Lower lobe of right lung (tissue), 2 donors: Measurements from ENCODE around the gene HOXD8. TPM values are rescaled to one million over a fixed set of nuclear protein-coding genes. Genes with fewer than 3 reads are reported as not detected.

Source experiments
- ATAC-seq, 2 donors: fragments of 200-7000 bp; cut with Tn5 transposase; one replicate each; pipeline ENCODE4 v1.9.1; 2020 to 2022; ENCODE audit warnings: mild to moderate bottlenecking in 2 of 2, moderate library complexity in 2 of 2
- DNase-seq: peaks from one replicate; pipeline ENCODE4 v3.0.0-alpha.2; 2020
- H3K27ac ChIP-seq: fragments of 200-600 bp; one replicate; pipeline ENCODE4 v1.8.0; 2022
- H3K27me3 ChIP-seq: fragments of 200-600 bp; one replicate; pipeline ENCODE4 v1.8.0; 2022; ENCODE audit warnings: low read depth
- H3K36me3 ChIP-seq: fragments of 200-600 bp; one replicate; pipeline ENCODE4 v1.8.0; 2022; ENCODE audit warnings: mild to moderate bottlenecking
- H3K4me1 ChIP-seq: fragments of 200-600 bp; one replicate; pipeline ENCODE4 v1.8.0; 2022
- H3K4me3 ChIP-seq: fragments of 200-600 bp; one replicate; pipeline ENCODE4 v1.8.0; 2022; ENCODE audit warnings: mild to moderate bottlenecking
- H3K9me3 ChIP-seq: fragments of 200-600 bp; one replicate; pipeline ENCODE4 v1.8.0; 2022
- CTCF ChIP-seq: fragments of 200-600 bp; IDR thresholded peaks from one replicate; pipeline ENCODE4 v1.8.0; 2022; ENCODE audit warnings: antibody characterized with exemption, mild to moderate bottlenecking
- intact Hi-C: fragments of 100-400 bp; cut with DNase I; formaldehyde crosslinking; loops from one replicate; pipeline ENCODE4 v1.11.0; 2022
- total RNA-seq: library from RNA; stranded (reverse); fragmentation: NEBNext Ultra II Directional; extraction: Animal tissue kit (Norgen Biotek cat#: 25700); gene quantifications from one replicate; pipeline ENCODE4 v1.2.1, GENCODE V29; 2021
- donor health status: DM: no; HTN: yes; CAD: no; lungs with severe emphysema.

HOXD8 gene
- total RNA-seq, 1 donor from 2014 or later, result 2.3 TPM

GRCh38 chr2:176105730-176106580 lies 23.6 kb upstream of the HOXD8 start:
- ATAC-seq (no peak), DNase-seq (no peak)
- Histone ChIP-seq H3K4me3 (no peak overlapping the region), H3K27me3 (peaks cover 98% of the 10 kb centered on the region), H3K4me1 (peaks cover 29% of the 10 kb centered on the region), H3K36me3 (no peaks in the 10 kb centered on the region), H3K9me3 (no peaks in the 10 kb centered on the region), H3K27ac (no peak overlapping the region)
- TF ChIP-seq CTCF, result no peak
- intact Hi-C loops, result no loop called here

DNA sequence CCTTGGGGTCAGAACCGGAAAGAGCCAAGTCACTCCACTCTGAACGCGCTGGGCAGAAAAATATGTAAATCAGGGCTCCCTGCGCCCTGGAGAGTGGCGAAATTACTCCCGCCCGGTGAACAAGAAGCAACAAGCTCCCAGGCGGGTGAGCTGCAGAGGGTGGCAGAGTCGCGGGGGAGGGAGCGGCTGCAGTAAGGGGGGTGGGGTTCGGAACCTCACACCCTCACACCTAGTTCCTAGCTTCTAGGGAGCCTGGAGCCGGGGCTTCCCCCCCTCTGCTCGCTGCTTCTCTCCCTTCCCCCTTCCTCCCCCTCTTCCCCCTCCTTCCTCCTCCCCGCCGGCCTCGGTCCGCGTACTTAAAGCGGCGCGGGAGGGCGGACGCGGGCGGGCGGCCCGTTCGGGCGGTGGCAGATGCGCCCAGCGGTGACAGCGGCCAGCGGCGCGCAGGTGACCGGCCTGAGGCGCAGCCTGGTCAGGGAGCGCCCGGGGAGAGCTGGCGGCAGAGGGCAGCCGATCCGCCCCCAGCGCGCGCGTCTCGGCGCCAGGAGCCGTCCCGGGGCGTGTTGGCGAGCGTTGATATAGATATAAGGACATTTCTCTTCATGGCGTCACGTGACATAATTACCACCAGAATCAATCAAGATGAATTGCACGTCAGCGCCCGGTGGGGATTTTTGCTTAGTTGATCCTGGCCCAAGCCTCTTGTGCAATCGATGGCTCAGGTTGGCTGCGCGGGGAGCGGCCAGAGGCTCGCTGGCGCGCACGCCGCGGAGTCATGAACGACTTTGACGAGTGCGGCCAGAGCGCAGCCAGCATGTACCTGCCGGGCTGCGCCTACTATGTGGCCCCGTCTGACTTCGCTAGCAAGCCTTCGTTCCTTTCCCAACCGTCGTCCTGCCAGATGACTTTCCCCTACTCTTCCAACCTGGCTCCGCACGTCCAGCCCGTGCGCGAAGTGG lies 22.6 kb upstream of the HOXD8 start, which contains the start of gene HOXD11:
Gene HOXD11 (plus strand): TSS at position 700 of the 959 bp plus-strand sequence. CDS start 76 bp downstream, at position 776.
- no peak for TF ChIP-seq CTCF
- ATAC-seq, result peak; percentile 25 to 56
- H3K4me3 ChIP-seq, result peak within 1 kb of the TSS; percentile 27
- H3K36me3 ChIP-seq, result no peaks in the 10 kb centered on the region
- H3K9me3 ChIP-seq, result no peaks in the 10 kb centered on the region
- peaks cover 29% of the 10 kb centered on the region for H3K4me1 ChIP-seq
- H3K27me3 ChIP-seq, result peaks cover 98% of the 10 kb centered on the region
- no peak for DNase-seq
- intact Hi-C loops, result no loop called here
- H3K27ac ChIP-seq, result no peak within 1 kb of the TSS

- intact Hi-C loops, result no loop called here
- ATAC-seq (no peak), DNase-seq (no peak)
- no peak overlapping the region for H3K4me3 ChIP-seq
- peaks cover 98% of the 10 kb centered on the region for H3K27me3 ChIP-seq
- no peaks in the 10 kb centered on the region for H3K9me3 ChIP-seq
- no peak overlapping the region for H3K27ac ChIP-seq
- no peak for TF ChIP-seq CTCF
- peaks cover 29% of the 10 kb centered on the region for H3K4me1 ChIP-seq
- no peaks in the 10 kb centered on the region for H3K36me3 ChIP-seq
Observed at GRCh38 chr2:176107731-176108181, 21.7 kb upstream of the HOXD8 start.

- no peak for DNase-seq
- intact Hi-C loops, result no loop called here
Observed at GRCh38 chr2:176109192-176109901, 20.2 kb upstream of the HOXD8 start.

More at GRCh38 chr2:176109192-176109901, 20.2 kb upstream of the HOXD8 start:
- TF ChIP-seq CTCF, result no peak
- peaks cover 25% of the 10 kb centered on the region for H3K4me1 ChIP-seq
- no peak overlapping the region for H3K4me3 ChIP-seq
- H3K27ac ChIP-seq, result no peak overlapping the region
- no peaks in the 10 kb centered on the region for H3K9me3 ChIP-seq
- H3K36me3 ChIP-seq, result no peaks in the 10 kb centered on the region
- no peak for ATAC-seq
- peaks cover 98% of the 10 kb centered on the region for H3K27me3 ChIP-seq
